MM.1S (cell line): ENCODE data around the gene ARMC9.

Experiments
- DNase-seq: peaks from one replicate; pipeline ENCODE4 v3.0.0-alpha.2; 2015
- H2AFZ ChIP-seq: fragments of 300-600 bp; sonication (generic); 2 replicates; pipeline ENCODE4 v1.6.0; 2016; ENCODE audit warnings: antibody characterized with exemption, low read length
- H3F3A ChIP-seq: fragments of 300-600 bp; sonication (generic); 2 replicates; pipeline ENCODE4 v1.6.1; 2016; ENCODE audit warnings: mild to moderate bottlenecking, antibody characterized with exemption, low read length, moderate library complexity, mixed read lengths; ENCODE audit not compliant: insufficient read depth
- H3K27ac ChIP-seq: fragments of 300-600 bp; sonication (generic); 2 replicates; pipeline ENCODE4 v1.5.1; 2016; ENCODE audit warnings: mild to moderate bottlenecking, low read length
- H3K27me3 ChIP-seq: fragments of 300-600 bp; sonication (generic); replicated peaks from 2 replicates; pipeline ENCODE4 v1.6.0; 2016; ENCODE audit warnings: low read length; ENCODE audit not compliant: insufficient read depth
- H3K36me3 ChIP-seq: fragments of 300-600 bp; sonication (generic); replicated peaks from 2 replicates; pipeline ENCODE4 v1.6.1; 2016; ENCODE audit warnings: mild to moderate bottlenecking, low read length, mixed read lengths; ENCODE audit not compliant: insufficient read depth
- H3K4me1 ChIP-seq: fragments of 300-600 bp; sonication (generic); 2 replicates; pipeline ENCODE4 v1.6.1; 2016; ENCODE audit warnings: low read length, mixed read lengths
- H3K4me2 ChIP-seq: fragments of 300-600 bp; sonication (generic); 2 replicates; pipeline ENCODE4 v1.6.0; 2016; ENCODE audit warnings: low read depth, low read length
- H3K4me3 ChIP-seq: fragments of 300-600 bp; sonication (generic); 2 replicates; pipeline ENCODE4 v1.5.1; 2016; ENCODE audit warnings: low read length, mixed read lengths
- H3K79me2 ChIP-seq: fragments of 300-600 bp; sonication (generic); 2 replicates; pipeline ENCODE4 v1.6.1; 2016; ENCODE audit warnings: mixed run types, low read length, mixed read lengths
- H3K9ac ChIP-seq: fragments of 300-600 bp; sonication (generic); 2 replicates; pipeline ENCODE4 v1.6.1; 2016; ENCODE audit warnings: low read length, mixed read lengths
- H3K9me2 ChIP-seq: fragments of 300-600 bp; sonication (generic); replicated peaks from 2 replicates; pipeline ENCODE4 v1.6.1; 2016; ENCODE audit warnings: mild to moderate bottlenecking, low read length, mixed read lengths; ENCODE audit not compliant: insufficient read depth
- H3K9me3 ChIP-seq: fragments of 300-600 bp; sonication (generic); replicated peaks from 2 replicates; pipeline ENCODE4 v1.6.1; 2016; ENCODE audit warnings: mild to moderate bottlenecking, low read length, mixed read lengths; ENCODE audit not compliant: insufficient read depth
- H4K20me1 ChIP-seq: fragments of 300-600 bp; sonication (generic); 2 replicates; pipeline ENCODE4 v1.6.1; 2016; ENCODE audit warnings: mild to moderate bottlenecking, low read length, moderate library complexity, mixed read lengths; ENCODE audit not compliant: insufficient read depth
- EZH2 ChIP-seq: fragments of 300-600 bp; sonication (generic); optimal IDR thresholded peaks from 2 replicates; pipeline ENCODE3; 2017; ENCODE audit warnings: low read depth, mild to moderate bottlenecking, antibody characterized with exemption, low read length, mixed read lengths
- EZH2phosphoT487 ChIP-seq: fragments of 300-600 bp; sonication (generic); IDR thresholded peaks from 2 replicates; pipeline ENCODE4 v1.6.1; 2018; ENCODE audit warnings: antibody characterized with exemption, low read length
- TF ChIP-seq, protein P1 (sequence below): fragments of 300-600 bp; sonication (generic); IDR thresholded peaks from 2 replicates; pipeline ENCODE4 v1.5.1; 2016; ENCODE audit warnings: antibody characterized with exemption, low read length, mixed read lengths

ARMC9 gene

GRCh38 chr2:231312066-231312465, 113.6 kb downstream of the ARMC9 start:
- H2AFZ ChIP-seq, result no peak overlapping the region
- H3K27ac ChIP-seq, result no peak overlapping the region
- no peaks in the 10 kb centered on the region for H3F3A ChIP-seq
- no peaks in the 10 kb centered on the region for H4K20me1 ChIP-seq
- no peaks in the 10 kb centered on the region for H3K9me2 ChIP-seq
- no peaks in the 10 kb centered on the region for H3K79me2 ChIP-seq
- DNase-seq, result no peak
- no peaks in the 10 kb centered on the region for H3K4me1 ChIP-seq
- no peaks in the 10 kb centered on the region for H3K36me3 ChIP-seq
- no peak overlapping the region for H3K4me3 ChIP-seq
- no peak overlapping the region for H3K9ac ChIP-seq
- no peaks in the 10 kb centered on the region for H3K27me3 ChIP-seq
- no peak for TF ChIP-seq EZH2phosphoT487
- TF ChIP-seq, protein P1, sequence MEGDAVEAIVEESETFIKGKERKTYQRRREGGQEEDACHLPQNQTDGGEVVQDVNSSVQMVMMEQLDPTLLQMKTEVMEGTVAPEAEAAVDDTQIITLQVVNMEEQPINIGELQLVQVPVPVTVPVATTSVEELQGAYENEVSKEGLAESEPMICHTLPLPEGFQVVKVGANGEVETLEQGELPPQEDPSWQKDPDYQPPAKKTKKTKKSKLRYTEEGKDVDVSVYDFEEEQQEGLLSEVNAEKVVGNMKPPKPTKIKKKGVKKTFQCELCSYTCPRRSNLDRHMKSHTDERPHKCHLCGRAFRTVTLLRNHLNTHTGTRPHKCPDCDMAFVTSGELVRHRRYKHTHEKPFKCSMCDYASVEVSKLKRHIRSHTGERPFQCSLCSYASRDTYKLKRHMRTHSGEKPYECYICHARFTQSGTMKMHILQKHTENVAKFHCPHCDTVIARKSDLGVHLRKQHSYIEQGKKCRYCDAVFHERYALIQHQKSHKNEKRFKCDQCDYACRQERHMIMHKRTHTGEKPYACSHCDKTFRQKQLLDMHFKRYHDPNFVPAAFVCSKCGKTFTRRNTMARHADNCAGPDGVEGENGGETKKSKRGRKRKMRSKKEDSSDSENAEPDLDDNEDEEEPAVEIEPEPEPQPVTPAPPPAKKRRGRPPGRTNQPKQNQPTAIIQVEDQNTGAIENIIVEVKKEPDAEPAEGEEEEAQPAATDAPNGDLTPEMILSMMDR, result no peak
- no peak for TF ChIP-seq EZH2
- H3K9me3 ChIP-seq, result no peaks in the 10 kb centered on the region
- H3K4me2 ChIP-seq, result no peak overlapping the region

- no peak for DNase-seq
- no peaks in the 10 kb centered on the region for H3K27me3 ChIP-seq
- H3K79me2 ChIP-seq, result no peaks in the 10 kb centered on the region
- H3K27ac ChIP-seq, result no peak overlapping the region
- H3K9me3 ChIP-seq, result no peaks in the 10 kb centered on the region
- no peak overlapping the region for H3K4me3 ChIP-seq
- TF ChIP-seq EZH2 (no peak), EZH2phosphoT487 (no peak)
- TF ChIP-seq, protein P1, result no peak
- no peaks in the 10 kb centered on the region for H3K36me3 ChIP-seq
- no peaks in the 10 kb centered on the region for H3K9me2 ChIP-seq
- H3F3A ChIP-seq, result no peaks in the 10 kb centered on the region
- H3K4me2 ChIP-seq, result no peak overlapping the region
- no peak overlapping the region for H2AFZ ChIP-seq
- no peaks in the 10 kb centered on the region for H4K20me1 ChIP-seq
- H3K9ac ChIP-seq, result no peak overlapping the region
- no peaks in the 10 kb centered on the region for H3K4me1 ChIP-seq
These were observed 117.5 kb downstream of the ARMC9 start for GRCh38 chr2:231315896-231316295.

DNA sequence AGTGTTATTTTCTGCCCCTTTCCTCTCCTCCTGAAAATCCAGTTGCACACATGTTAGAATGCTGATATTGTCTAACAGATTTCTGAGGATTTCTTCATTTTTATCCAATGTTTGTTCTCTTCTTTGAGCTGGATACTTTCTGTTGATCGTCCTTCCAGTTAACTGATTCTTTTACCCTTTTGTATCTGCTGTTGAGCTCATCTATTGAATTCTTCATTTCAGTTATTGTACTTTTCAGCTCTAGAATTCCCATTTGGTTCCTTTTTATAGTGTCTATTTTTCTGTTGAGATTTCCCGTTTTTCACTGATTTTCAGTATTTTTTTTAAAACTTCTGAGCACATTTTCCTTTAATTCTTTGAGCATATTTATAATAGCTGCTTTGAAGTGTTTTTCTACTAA, 119.1 kb downstream of the ARMC9 start:
- Histone ChIP-seq H3K9ac (no peak overlapping the region), H3K27ac (no peak overlapping the region), H3K4me3 (no peak overlapping the region), H3K36me3 (no peaks in the 10 kb centered on the region), H3K9me3 (no peaks in the 10 kb centered on the region), H3K4me1 (no peaks in the 10 kb centered on the region), H2AFZ (no peak overlapping the region), H3K9me2 (no peaks in the 10 kb centered on the region), H3F3A (no peaks in the 10 kb centered on the region), H4K20me1 (no peaks in the 10 kb centered on the region), H3K79me2 (no peaks in the 10 kb centered on the region), H3K4me2 (no peak overlapping the region), H3K27me3 (no peaks in the 10 kb centered on the region)
- TF ChIP-seq, protein P1, result no peak
- TF ChIP-seq EZH2, result no peak
- TF ChIP-seq EZH2phosphoT487, result no peak
- no peak for DNase-seq
